ENCODE measurements around the gene RETN.

Gene RETN

DNA sequence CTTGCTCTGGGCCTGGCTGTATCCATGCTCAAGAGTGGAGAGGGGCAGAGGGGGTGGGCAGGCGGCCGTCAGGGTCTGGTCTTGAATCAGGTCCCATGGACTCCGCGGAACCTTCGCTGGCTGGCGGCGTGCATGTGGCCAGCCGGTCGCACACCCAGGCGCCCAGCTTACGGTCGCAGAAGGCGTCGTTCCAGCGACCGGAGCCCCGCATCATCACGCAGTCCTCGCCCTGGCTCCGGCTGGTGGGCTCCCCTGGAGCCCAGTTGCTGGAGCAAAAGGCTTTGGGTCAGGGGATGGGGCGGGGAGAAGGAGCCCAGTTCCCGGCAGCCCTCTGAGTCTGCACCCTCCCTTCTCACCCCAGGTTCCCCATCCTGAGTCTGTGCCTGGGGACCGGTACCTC lies 20.3 kb downstream of the RETN start:
- no peak overlapping the region for H3K14ac ChIP-seq (ENCODE audit: low read length)
- no peak overlapping the region for H3K4ac ChIP-seq (ENCODE audit: low read depth, low read length)
- no peak overlapping the region for H4K91ac ChIP-seq (ENCODE audit: low read depth, low read length)
- no peak overlapping the region for H3K18ac ChIP-seq (ENCODE audit: low read length)
- no peak overlapping the region for H2AFZ ChIP-seq (ENCODE audit: insufficient read depth, low read length, poor library complexity)
- H2BK5ac ChIP-seq (ENCODE audit: low read depth, low read length, poor library complexity): no peak overlapping the region
- DNase-seq: no peak
- no peak overlapping the region for H3K23ac ChIP-seq (ENCODE audit: low read length)
- peaks cover 11% of the 10 kb centered on the region for H3K9me3 ChIP-seq (ENCODE audit: insufficient read depth, low read depth, low read length)
- no peak overlapping the region for H4K8ac ChIP-seq (ENCODE audit: low read depth, low read length)
- no peak overlapping the region for H3K4me3 ChIP-seq (ENCODE audit: low read depth, low read length)
- H3K79me1 ChIP-seq (ENCODE audit: low read length): peaks cover 2% of the 10 kb centered on the region
- H2BK120ac ChIP-seq (ENCODE audit: insufficient read depth, low read length, poor library complexity): no peak overlapping the region
- no peak overlapping the region for H4K12ac ChIP-seq (ENCODE audit: low read depth, low read length)
- H3K4me1 ChIP-seq (ENCODE audit: control insufficient read depth in 1 of 2, insufficient read depth in 2 of 2, low read length in 2 of 2): peaks cover 6 to 8% of the 10 kb centered on the region in 2 experiments
- H3K79me2 ChIP-seq (ENCODE audit: control insufficient read depth, insufficient read depth, low read length, poor library complexity): no peaks in the 10 kb centered on the region
- H3K36me3 ChIP-seq (ENCODE audit: control insufficient read depth in 1 of 2, insufficient read depth in 2 of 2, low read length in 2 of 2): no peaks in the 10 kb centered on the region
- H3K9ac ChIP-seq (ENCODE audit: low read length): no peak overlapping the region
- no peaks in the 10 kb centered on the region for H3K27me3 ChIP-seq (ENCODE audit: insufficient read depth, low read length)
- H2BK12ac ChIP-seq (ENCODE audit: low read length): no peak overlapping the region
- no peak overlapping the region for H2AK5ac ChIP-seq (ENCODE audit: low read length)
- no CpG with 5 or more reads among the region's 23 CpGs for WGBS (ENCODE audit: extremely low coverage, insufficient coverage, insufficient read length)
- no peak overlapping the region for H3K4me2 ChIP-seq (ENCODE audit: low read length)
- no peak overlapping the region for H3K27ac ChIP-seq (ENCODE audit: low read depth, low read length)

DNA sequence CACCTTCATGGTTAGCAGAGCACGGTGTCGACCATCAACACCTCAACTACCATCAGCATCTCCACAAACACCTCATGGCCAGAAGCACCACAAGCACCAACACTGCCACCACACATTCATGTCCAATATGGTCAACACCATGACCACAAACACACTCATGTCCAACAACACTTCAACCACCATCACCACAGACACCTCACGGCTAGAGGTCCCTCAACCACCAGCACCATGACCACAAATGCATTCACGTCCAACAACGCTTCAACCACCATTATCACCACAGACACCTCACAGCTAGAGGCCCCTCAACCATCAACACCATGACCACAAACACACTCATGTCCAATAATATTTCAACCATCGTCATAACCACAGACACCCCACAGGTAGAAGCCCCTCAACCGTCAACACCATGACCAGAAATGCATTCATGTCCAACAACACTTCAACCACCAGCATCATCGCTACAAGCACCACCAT lies 22.0 kb downstream of the RETN start:
- H3K79me2 ChIP-seq (ENCODE audit: control insufficient read depth, insufficient read depth, low read length, poor library complexity): no peaks in the 10 kb centered on the region
- no peak overlapping the region for H4K91ac ChIP-seq (ENCODE audit: low read depth, low read length)
- H2AK5ac ChIP-seq (ENCODE audit: low read length): no peak overlapping the region
- H3K18ac ChIP-seq (ENCODE audit: low read length): no peak overlapping the region
- peaks cover under 1 to 3% of the 10 kb centered on the region in 2 experiments for H3K4me1 ChIP-seq (ENCODE audit: control insufficient read depth in 1 of 2, insufficient read depth in 2 of 2, low read length in 2 of 2)
- H2AFZ ChIP-seq (ENCODE audit: insufficient read depth, low read length, poor library complexity): no peak overlapping the region
- H2BK120ac ChIP-seq (ENCODE audit: insufficient read depth, low read length, poor library complexity): no peak overlapping the region
- H2BK5ac ChIP-seq (ENCODE audit: low read depth, low read length, poor library complexity): no peak overlapping the region
- no peak overlapping the region for H4K12ac ChIP-seq (ENCODE audit: low read depth, low read length)
- no peak overlapping the region for H2BK12ac ChIP-seq (ENCODE audit: low read length)
- H3K9me3 ChIP-seq (ENCODE audit: insufficient read depth, low read depth, low read length): peaks cover 11% of the 10 kb centered on the region
- no peak overlapping the region for H3K4ac ChIP-seq (ENCODE audit: low read depth, low read length)
- H3K4me2 ChIP-seq (ENCODE audit: low read length): no peak overlapping the region
- WGBS (ENCODE audit: extremely low coverage, insufficient coverage, insufficient read length): no CpG with 5 or more reads among the region's 8 CpGs
- H3K79me1 ChIP-seq (ENCODE audit: low read length): no peaks in the 10 kb centered on the region
- no peaks in the 10 kb centered on the region for H3K27me3 ChIP-seq (ENCODE audit: insufficient read depth, low read length)
- no peak overlapping the region for H3K27ac ChIP-seq (ENCODE audit: low read depth, low read length)
- no peak overlapping the region for H3K9ac ChIP-seq (ENCODE audit: low read length)
- DNase-seq: no peak
- no peak overlapping the region for H3K23ac ChIP-seq (ENCODE audit: low read length)
- no peaks in the 10 kb centered on the region for H3K36me3 ChIP-seq (ENCODE audit: control insufficient read depth in 1 of 2, insufficient read depth in 2 of 2, low read length in 2 of 2)
- no peak overlapping the region for H4K8ac ChIP-seq (ENCODE audit: low read depth, low read length)
- H3K14ac ChIP-seq (ENCODE audit: low read length): no peak overlapping the region
- no peak overlapping the region for H3K4me3 ChIP-seq (ENCODE audit: low read depth, low read length)

DNA sequence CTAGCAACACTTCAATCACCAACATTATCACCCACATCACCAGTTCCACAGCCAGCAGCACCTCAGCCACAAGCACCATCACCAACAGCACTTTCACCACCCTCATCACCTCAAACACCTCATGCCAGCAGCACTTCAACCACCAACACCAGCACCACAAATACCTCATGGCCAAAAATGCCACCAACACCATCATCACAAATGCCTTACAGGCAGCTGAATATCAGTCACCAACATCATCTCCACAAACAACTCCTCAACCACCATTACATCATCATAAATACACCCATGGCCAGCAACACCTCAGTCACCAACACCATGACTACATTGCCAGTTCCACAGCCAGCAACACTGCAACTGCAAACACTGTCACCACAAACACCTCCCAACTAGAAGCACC lies 22.6 kb downstream of the RETN start:
- Histone ChIP-seq H2AFZ (ENCODE audit: insufficient read depth, low read length, poor library complexity) (no peak overlapping the region), H4K91ac (ENCODE audit: low read depth, low read length) (no peak overlapping the region), H2AK5ac (ENCODE audit: low read length) (no peak overlapping the region), H2BK120ac (ENCODE audit: insufficient read depth, low read length, poor library complexity) (no peak overlapping the region), H3K4ac (ENCODE audit: low read depth, low read length) (no peak overlapping the region), H3K23ac (ENCODE audit: low read length) (no peak overlapping the region), H3K36me3 (ENCODE audit: control insufficient read depth in 1 of 2, insufficient read depth in 2 of 2, low read length in 2 of 2) (no peaks in the 10 kb centered on the region), H3K27ac (ENCODE audit: low read depth, low read length) (no peak overlapping the region), H3K4me1 (ENCODE audit: control insufficient read depth in 1 of 2, insufficient read depth in 2 of 2, low read length in 2 of 2) (no peaks in the 10 kb centered on the region), H3K9me3 (ENCODE audit: insufficient read depth, low read depth, low read length) (peaks cover 11% of the 10 kb centered on the region), H2BK5ac (ENCODE audit: low read depth, low read length, poor library complexity) (no peak overlapping the region), H3K79me2 (ENCODE audit: control insufficient read depth, insufficient read depth, low read length, poor library complexity) (no peaks in the 10 kb centered on the region), H4K12ac (ENCODE audit: low read depth, low read length) (no peak overlapping the region), H2BK12ac (ENCODE audit: low read length) (no peak overlapping the region), H4K8ac (ENCODE audit: low read depth, low read length) (no peak overlapping the region), H3K4me2 (ENCODE audit: low read length) (no peak overlapping the region), H3K4me3 (ENCODE audit: low read depth, low read length) (peak overlapping the region; percentile 12), H3K9ac (ENCODE audit: low read length) (no peak overlapping the region), H3K27me3 (ENCODE audit: insufficient read depth, low read length) (no peaks in the 10 kb centered on the region), H3K14ac (ENCODE audit: low read length) (no peak overlapping the region), H3K18ac (ENCODE audit: low read length) (no peak overlapping the region), H3K79me1 (ENCODE audit: low read length) (no peaks in the 10 kb centered on the region)
- no peak for DNase-seq

DNA sequence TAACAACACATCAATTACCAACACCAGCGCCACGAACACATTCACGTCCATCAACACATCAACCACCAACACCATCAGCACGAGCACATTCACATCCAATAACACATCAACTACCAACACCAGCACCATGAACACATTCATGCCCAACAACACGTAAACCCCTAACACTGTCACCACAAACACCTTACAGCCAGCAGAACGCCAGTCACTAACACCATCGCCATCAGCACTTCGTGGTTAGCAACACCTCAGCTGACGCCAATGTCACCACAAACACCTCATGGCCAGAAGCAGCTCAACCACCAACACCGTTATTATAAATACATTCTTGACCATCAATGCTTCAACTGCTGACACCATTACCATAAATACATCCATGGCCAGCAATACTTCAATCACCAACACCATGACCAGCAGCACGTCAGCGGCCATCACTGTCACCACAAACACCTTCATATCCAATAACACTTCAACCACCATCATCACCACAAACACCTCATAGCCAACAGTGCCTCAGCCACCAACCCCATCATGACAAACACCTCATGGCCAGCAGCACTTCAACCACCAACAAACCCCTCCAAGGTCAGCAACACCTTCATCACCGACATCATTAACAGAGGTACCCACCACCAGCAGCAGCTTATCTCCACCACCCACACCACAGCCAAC lies 23.7 kb downstream of the RETN start:
- no peaks in the 10 kb centered on the region for H3K79me1 ChIP-seq (ENCODE audit: low read length)
- H3K27me3 ChIP-seq (ENCODE audit: insufficient read depth, low read length): no peaks in the 10 kb centered on the region
- no peak overlapping the region for H4K8ac ChIP-seq (ENCODE audit: low read depth, low read length)
- no peaks in the 10 kb centered on the region for H3K79me2 ChIP-seq (ENCODE audit: control insufficient read depth, insufficient read depth, low read length, poor library complexity)
- no peak overlapping the region for H3K4me3 ChIP-seq (ENCODE audit: low read depth, low read length)
- no peak overlapping the region for H2AK5ac ChIP-seq (ENCODE audit: low read length)
- no CpG with 5 or more reads among the region's 13 CpGs for WGBS (ENCODE audit: extremely low coverage, insufficient coverage, insufficient read length)
- no peak overlapping the region for H2BK12ac ChIP-seq (ENCODE audit: low read length)
- no peak overlapping the region for H3K23ac ChIP-seq (ENCODE audit: low read length)
- no peaks in the 10 kb centered on the region for H3K36me3 ChIP-seq (ENCODE audit: control insufficient read depth in 1 of 2, insufficient read depth in 2 of 2, low read length in 2 of 2)
- no peak overlapping the region for H3K4ac ChIP-seq (ENCODE audit: low read depth, low read length)
- DNase-seq: no peak
- no peak overlapping the region for H4K91ac ChIP-seq (ENCODE audit: low read depth, low read length)
- H3K9me3 ChIP-seq (ENCODE audit: insufficient read depth, low read depth, low read length): peaks cover 11% of the 10 kb centered on the region
- H4K12ac ChIP-seq (ENCODE audit: low read depth, low read length): no peak overlapping the region
- no peak overlapping the region for H3K14ac ChIP-seq (ENCODE audit: low read length)
- H3K9ac ChIP-seq (ENCODE audit: low read length): no peak overlapping the region
- no peak overlapping the region for H2AFZ ChIP-seq (ENCODE audit: insufficient read depth, low read length, poor library complexity)
- H2BK120ac ChIP-seq (ENCODE audit: insufficient read depth, low read length, poor library complexity): no peak overlapping the region
- no peak overlapping the region for H3K4me2 ChIP-seq (ENCODE audit: low read length)
- no peak overlapping the region for H2BK5ac ChIP-seq (ENCODE audit: low read depth, low read length, poor library complexity)
- no peak overlapping the region for H3K18ac ChIP-seq (ENCODE audit: low read length)
- H3K4me1 ChIP-seq (ENCODE audit: control insufficient read depth in 1 of 2, insufficient read depth in 2 of 2, low read length in 2 of 2): no peaks in the 10 kb centered on the region
- no peak overlapping the region for H3K27ac ChIP-seq (ENCODE audit: low read depth, low read length)

Data from trophoblast cell (in vitro differentiated cells and primary cell).